HG03432 (cell line): ENCODE data around the gene ARHGAP42.
A peak's percentile ranks its signal among the peaks of the same experiment; 100 is the strongest.

ENCODE experiments used
- ATAC-seq: cut with Tn5 transposase; IDR thresholded peaks from one replicate; pipeline ENCODE4 v1.9.1; 2021; ENCODE audit warnings: mild to moderate bottlenecking, moderate library complexity; ENCODE audit not compliant: unreplicated experiment

ARHGAP42 gene

DNA sequence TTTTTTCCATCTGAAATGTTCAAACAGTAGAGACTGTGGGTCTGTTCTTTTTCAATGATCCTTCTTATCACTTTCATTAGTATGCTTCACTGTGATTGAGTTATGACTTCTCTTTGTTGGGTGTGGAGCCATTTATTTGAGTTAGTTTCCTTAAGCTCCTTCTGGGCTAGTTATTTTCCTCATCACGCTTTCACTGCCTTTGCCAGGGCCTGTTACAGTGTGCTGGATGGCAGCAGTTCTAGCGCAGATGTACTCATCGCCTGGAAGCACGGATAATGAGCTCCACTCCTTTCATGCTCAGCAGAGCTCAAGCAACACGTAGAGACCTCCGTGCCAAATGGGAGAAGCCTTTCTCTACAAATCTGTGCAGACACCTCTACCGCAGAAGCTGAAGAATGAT is 7.0 kb upstream of the ARHGAP42 start:
- ATAC-seq: no peak

DNA sequence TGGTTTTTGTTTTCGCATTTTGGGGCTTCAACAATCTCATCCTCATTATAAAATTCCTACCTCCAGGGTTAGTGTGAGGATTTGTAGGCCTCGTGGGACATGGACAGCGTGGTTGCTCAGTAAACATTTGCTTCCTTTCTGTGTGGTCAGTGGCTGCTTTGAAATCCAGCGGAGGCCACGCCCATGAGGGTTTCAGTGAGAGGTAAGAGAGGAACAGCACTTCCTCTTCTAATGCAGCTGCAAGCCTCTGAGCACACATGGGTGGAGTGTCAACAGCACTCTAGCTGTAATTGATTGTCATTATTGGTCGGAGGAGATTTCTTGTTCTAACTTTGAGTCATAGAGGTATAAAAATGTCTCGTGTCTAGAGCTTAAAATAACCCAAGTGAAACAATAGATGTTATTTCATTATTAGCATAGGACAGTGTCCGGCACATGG is 6.0 kb upstream of the ARHGAP42 start:
- ATAC-seq: peak; percentile 99

DNA sequence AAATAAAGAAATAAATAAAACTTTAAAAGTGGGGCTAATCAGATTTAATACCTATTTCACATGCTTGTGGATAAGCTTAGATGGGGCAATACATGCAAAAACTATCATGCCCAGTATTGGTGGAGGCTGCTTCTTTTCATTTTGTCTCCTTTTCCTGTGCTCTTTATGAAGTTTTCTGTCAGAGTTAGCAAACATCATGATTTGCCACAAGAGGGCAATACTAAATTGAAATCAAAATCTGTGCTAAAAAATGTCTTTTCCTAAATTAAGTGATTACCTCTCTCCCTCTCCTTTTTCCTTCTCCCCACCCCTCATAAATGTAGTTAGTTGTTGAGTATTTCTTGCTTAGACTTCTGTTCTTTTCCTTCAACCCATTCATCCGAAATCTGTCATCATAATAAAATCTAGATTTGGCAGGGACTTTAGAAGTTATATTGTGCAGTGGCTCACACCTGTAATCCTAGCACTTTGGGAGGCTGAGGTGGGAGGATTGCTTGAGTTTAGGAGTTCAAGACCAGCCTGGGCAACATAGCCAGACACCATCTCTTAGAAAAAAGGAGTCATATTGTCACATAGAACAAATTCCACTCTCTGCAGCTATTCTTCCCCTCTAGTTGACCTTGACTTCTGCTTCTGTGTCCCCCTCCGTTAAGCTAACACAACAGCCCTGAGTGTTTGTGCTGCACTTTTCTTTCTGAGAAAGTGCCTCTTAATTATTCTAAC is 4.7 kb upstream of the ARHGAP42 start:
- ATAC-seq: no peak

DNA sequence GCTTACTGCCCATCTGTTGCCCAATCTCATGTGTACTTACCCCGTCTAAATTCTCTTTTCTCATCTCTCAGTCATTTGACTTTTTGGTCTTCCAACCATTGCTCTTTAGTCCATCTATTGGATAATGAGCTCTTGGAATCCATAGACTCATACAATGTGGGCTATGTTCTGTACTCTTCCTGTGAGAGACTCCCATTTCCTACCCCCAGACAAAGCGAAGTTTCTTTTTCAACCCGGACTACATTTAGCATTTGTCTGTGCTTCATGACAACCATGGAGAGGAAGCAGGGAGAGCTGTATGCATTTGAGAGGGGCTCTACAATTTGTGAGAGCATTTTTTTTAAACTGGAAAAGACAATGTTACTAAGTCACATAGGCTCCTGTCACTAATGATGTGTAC is 4.0 kb upstream of the ARHGAP42 start:
- ATAC-seq: no peak

DNA sequence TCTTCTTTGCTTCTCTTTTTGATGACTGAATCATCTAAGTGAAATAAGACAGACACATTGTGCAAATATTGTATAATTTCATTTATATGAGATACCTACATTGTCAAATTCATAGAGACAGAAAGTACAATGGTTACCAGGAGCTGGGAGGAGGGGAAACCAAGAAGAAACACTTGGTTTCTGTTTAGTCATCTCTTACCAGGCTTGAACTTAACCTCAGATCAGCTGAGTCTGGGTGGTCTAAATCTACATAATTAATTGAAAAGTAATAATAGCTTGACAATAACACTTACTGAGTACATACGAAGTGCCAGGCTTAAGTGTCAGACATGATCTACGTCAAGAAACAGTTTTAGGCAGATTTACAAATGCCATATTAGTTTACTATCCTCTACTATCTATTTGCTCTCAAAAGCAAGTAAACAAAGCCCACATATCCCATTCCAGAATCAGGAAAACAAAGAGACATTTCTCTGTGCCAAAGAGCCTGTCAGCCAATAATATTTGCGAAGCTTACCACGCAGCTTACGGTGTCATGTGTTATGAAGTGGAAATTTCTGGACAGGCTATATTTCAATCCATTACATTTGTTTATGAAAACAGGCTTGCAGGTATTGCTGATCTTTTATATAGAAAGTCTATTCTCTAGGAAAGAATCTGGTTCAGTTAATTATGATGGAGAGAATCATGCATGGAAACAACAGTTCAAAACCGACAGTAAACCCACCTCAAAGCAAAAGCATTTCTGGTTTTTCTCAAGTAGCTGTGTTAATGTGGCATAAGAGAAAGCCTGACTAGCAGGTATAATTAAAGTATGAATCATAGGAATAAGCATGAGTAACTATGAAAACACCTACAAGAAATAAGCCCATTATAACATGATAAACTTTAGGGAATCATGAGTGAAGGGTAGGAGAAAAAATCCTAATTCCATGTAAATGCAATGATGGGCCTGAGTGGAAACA is 2.7 kb upstream of the ARHGAP42 start:
- ATAC-seq: peak; percentile 22

DNA sequence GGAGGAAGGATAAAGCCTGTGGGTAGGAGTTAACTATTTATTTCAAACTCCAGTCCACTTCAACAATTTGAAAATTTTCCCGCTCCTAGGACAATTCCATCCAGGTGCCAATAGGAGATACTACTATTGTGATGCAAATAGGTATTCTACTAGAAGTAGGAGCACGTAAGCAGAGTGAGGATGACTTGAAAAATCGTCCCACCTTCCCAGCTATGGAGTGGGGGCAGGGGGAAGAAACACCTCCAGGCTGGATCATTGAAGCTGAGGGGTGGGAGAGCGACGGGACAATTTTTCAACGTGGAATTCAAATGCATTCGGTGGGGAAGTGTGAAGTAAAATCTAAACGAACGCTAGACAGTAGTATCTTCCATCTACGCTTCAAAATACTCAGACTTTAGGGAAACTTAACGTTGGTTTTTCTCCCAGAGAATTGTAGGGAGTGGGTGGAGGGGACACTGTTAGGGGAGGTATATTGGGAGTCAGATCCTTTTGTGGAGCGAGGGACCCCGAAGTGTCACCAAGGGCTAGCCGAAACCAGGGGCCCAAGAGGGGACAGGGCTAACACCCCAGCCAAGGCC is 523 bp upstream of the ARHGAP42 start:
- ATAC-seq: no peak

DNA sequence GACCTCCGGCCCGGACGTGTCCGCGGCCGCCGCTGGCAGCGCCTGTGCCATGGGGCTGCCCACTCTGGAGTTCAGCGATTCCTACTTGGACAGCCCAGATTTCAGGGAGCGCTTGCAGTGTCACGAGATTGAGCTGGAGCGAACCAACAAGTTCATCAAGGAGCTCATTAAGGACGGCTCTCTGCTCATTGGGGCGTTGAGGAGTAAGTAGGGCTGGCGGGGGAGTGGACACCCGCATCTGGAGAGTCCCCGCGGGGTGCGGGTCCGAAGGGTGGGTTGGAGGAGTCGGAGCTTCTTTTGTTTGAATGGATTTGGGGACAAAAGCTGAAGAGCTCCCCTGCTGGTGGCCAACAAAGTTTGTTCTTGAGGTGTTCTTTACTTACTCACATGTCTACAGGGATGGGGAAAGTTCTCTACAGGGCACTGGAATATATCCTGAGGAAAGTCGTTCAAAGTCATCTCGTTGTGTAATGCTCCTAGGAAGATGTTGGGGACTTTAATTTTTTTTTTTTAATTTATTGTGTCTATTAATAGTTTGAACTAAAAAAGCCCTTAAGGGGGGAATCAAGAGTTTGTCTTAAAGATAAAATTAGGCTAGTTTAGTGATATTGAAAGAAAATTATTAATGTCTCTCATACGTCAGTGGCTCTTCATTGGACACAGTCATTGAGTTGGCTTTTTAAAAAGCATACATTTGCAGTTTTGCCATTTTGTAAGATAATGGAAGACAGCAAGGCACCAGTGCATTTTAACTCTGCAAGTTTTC is 725 bp downstream of the ARHGAP42 start:
- peak; percentile 77 for ATAC-seq

DNA sequence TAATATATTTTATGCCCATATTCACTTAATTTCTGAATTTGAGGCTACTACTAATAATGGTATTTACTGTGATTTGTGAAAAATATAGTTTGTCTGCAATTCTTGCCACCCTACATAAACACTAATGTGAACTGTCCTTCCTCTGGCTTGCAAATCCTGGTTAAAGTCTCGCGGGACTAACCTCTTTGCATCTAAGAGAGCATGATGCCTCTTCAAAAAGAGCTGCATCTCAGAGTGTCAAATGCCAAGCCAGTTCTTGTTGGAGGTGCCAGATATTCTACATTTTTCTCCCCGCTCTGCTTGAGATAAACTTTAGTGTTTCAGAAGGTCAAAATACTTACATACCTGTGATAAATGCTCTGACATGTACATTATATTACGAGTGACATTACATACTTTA is 2.1 kb downstream of the ARHGAP42 start:
- no peak for ATAC-seq

DNA sequence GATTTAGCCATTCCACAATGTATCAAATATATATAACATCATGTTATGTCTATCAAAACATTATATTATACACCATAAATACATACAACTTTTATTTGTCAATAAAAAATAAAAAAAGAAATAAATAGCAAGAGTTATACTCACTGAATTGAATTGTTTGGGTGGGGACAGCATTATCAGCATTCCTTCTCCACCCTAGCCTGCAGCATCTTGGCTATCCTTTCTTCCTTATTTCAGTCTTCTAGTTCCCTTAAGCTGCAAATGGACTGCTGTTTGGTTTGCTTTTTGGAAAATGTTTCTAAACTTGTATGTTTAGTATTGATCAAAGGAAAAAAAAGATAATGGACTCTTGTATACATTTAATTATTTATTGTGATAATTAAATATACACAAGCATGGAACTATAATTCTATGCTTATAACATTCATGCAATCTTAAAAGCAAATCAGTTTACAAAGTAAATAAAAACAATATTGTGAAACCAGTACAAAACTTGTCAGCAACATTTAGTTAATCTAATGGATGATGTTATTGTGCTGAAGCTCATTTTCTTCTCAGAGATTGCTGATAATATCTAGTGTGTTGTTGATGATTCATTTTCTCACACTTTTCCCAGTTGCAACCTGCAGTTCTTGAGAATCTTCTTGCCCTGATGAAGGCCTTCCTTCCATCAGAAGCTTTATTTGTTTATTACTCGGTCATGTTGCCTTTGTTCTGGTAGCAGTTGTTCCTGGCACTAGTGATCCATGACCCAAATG is 5.0 kb downstream of the ARHGAP42 start:
- no peak for ATAC-seq

DNA sequence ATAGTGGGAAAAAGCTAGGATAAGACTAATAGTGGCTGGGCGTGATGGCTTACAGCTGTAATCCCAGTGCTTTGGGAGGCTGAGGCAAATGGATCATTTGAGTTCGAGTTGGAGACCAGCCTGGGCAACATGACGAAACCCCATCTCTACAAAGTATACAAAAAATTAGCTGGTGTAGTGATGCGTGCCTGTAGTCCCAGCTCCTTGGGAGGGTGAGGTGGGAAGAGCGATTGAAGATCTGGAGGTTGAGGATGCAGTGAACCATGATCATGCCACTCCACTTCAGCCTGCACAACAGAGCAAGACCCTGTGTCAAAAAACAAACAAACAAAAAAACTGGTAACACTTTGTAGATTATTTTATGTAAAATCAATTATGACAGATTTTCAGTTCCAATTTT is 8.8 kb downstream of the ARHGAP42 start:
- no peak for ATAC-seq

DNA sequence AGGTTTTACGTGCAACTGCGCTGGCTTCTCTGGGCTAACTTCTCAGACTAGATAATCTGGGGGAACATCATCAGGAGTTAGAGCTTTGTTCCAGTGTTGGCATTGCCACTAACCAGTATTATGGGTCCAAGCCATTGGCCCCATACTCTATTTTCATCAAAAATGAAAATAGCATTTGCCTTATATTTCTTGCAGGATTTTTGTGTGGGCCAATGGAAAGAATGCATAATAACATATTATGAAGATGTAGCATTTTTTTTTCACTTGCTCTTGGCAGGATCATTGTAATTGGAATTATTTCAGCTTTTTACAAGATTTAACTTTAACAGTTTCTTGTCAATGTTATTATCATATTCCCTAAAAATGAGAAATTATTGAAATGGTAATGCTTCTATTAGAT is 16.1 kb downstream of the ARHGAP42 start:
- no peak for ATAC-seq

DNA sequence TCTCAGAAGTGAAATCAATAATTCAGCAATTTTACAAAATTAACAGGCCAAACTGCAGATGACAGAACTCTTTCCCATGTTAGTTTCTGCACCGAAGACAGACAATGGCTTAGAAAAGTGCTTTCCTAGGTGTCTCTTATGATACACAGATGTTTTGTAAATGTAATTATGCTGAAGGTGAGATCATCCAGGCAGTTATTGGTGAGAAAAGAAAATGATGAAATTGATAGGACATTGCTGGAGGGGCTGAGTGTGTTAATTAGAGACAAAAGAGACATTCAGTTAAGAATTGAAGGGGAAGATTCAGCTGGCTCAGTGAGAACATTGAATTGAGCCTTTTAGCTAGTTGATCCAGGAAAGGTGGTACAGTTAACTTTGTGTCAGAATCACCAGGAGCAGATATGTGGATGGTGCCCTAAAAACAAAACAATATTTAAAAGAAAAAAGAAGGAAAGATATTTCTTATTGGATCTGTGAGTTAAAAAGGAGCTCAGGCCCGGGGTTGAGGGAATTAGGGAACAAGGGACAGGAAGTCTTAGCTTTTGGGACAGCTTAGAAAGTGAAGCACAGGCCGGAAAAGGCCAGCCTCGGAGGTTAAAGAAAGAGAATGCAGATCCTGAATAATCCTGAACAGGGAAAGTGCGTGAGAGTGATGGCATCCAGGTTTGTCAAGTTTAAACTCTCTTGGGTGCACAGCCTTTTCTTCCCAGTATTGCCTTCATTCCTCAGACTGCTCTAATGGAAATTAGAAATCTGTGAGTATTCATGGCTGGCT is 16.9 kb downstream of the ARHGAP42 start:
- ATAC-seq: no peak

DNA sequence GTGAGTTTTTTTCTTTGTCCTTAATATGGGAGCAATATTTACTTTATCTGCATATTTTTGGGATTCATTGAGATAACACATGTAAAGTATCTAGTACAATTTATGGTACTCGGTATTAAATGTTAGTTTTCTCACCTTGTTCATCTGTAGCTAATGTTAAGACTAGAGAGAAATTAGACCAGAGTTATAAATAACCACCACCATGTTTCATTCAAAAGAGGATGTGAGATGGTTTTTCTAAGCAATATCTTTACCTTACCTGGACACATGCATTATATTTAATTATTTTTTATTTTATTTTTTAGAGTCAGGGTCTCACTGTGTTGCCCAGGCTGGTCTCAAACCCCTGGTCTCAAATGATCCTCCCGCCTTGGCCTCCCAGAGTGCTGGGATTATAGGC is 18.4 kb downstream of the ARHGAP42 start:
- ATAC-seq: peak; percentile 41

DNA sequence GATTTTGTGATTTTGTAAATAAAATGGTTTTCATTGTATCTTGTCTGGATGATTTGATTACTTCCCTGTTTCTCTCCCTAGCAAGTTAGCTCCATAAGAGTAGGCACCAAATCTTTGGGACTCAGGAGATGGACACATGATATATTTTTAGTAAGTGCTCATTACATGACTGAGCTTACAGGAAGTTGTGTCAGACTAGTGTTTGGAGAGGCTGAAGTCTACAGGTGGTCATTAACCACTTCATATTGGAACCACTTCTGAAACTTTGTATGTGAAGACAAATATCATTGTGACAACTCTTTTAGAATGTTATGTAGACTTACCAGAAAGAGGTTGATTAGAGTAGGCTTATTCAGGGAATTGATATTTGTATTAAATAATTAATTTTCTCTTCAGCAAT is 19.1 kb downstream of the ARHGAP42 start:
- peak; percentile 53 for ATAC-seq

DNA sequence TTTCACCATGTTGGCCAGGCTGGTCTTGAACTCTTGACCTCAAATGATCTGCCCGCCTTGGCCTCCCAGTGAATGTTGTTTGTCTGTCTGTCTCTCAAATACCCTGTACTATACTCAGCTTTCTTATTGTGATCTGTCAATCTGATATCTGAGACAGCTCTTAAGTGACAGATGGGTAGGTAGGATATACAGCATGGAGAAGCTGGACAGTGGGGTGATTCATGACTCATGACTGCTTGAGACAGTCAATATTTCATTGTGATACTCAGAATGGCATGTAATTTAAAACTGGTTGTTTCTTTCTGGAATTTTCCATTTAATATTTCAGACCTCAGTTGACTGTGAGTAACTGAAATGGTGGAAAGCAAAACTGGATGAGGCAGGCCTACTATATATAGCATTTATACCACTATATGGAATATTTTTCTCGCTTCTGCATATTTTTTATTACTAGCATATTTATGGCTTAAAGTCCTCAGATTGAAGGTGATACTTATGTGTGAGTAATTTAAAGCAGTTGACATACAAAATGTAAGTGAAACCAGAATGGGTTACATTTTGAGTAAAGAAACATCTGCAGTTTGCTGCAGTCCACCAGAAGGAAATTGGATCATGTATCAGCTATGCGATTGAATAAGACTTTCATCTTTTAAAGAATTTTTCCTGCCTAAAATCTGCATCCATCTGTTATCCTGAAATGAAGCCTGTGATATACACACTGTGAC is 22.3 kb downstream of the ARHGAP42 start:
- peak; percentile 76 for ATAC-seq

DNA sequence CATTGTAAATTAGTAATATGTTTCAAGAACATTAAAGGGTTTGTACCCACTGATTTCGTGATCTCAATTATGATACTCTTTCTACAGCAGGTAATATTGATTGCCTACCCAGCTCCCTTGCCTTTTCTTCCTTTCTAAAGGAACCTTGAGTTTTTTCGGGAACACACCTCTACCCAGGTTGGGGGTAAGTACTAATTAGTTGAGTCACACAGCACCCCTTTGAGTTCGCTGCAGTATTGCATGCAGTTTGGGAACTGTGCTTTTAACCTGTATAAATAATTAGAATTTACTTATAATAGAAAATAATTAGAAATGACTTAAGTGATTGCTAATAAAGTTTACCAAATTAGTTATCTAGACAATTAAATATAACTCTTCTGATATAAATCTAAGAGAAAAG is 24.9 kb downstream of the ARHGAP42 start:
- no peak for ATAC-seq

DNA sequence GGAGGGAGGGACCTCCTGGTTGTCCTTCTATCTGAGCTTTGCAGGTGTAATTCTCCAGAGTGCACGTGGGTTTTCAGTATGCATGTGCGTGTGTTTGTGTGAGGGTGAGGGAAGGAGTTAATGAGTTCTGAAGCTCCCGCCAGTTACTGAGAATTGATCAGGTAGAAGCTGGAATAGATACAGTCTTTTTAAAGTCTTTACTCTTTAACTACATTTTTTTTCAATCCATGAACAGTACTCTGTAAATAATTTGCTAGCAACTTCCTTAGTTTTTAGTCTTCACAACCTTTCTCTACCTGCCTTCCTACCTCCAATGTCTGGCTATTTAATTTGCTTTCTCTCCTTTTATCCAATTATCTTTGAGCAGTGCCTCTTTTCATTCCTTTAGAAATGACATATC is 25.5 kb downstream of the ARHGAP42 start:
- no peak for ATAC-seq

DNA sequence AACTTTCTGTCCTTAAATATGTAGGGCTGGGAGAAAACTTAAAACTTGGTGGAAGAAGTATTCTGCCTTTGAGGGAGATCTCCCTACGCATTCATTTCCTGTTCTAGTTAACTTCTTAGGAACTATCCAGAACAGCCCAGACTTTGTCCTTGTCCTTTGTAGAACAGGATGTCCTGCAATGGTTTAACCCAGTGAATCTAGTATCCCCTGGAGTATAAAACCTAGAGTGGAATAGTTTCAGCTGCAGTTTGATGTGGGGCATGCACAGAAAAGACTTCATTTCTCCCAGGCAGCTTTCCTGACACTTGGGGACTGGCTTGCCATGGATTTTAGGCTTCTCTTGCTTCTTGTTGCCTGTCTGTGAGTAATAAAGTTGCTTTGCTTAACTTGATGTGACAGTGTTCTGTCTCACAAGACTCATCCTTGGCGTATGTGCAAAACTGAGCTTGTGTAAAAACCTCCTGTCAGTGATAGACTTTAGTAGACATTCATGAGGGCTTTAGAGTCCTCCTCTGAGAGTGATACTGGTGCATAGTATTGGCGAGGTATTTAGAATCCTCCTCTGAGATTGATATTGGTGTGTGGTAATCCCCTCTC is 28.2 kb downstream of the ARHGAP42 start:
- no peak for ATAC-seq
